GM12878 (cell line): Measurements from ENCODE around the gene KCTD6. TPM values are rescaled to one million over a fixed set of nuclear protein-coding genes. Genes with fewer than 3 reads are reported as not detected.

Source experiments
- ATAC-seq: fragments of 200-7000 bp; cut with Tn5 transposase; 3 replicates; pipeline ENCODE4 v1.9.1; 2020; ENCODE audit warnings: mild to moderate bottlenecking, moderate library complexity
- BruUV-seq: library from RNA; stranded (reverse); fragments of 400-500 nt; replicated peaks from 2 replicates; lab custom pipeline; 2021; lab: Mats Ljungman, UMichigan
- CTCF ChIA-PET: fragments of 300-600 bp; sonication (Branson Sonifier 250); formaldehyde crosslinking; extraction: SDS; loops from one replicate; lab custom pipeline; 2021; ENCODE audit warnings: inconsistent platforms; lab: Yijun Ruan, JAX
- POLR2A ChIA-PET: fragments of 350-600 bp; formaldehyde crosslinking; extraction: SDS; loops from one replicate; lab custom pipeline; 2021; ENCODE audit warnings: inconsistent platforms; lab: Charles Lee
- RAD21 ChIA-PET: fragments of 300-600 bp; sonication (Branson Sonifier 250); formaldehyde crosslinking; loops from one replicate; lab custom pipeline; 2023; ENCODE audit warnings: antibody characterized with exemption; ENCODE audit not compliant: unreplicated experiment; lab: Charles Lee
- SMC1A ChIA-PET: fragments of 300-600 bp; sonication (Branson Sonifier 250); formaldehyde crosslinking; loops from one replicate; lab custom pipeline; 2023; ENCODE audit not compliant: unreplicated experiment, uncharacterized antibody; lab: Charles Lee
- DNase-seq: peaks from one replicate; pipeline ENCODE4 v3.0.0-alpha.2; 2011; ENCODE audit warnings: low read depth, low spot score
- FAIRE-seq: peaks from 3 replicates; lab custom pipeline; 2011; peaks lifted over from hg19 to GRCh38; lab: Jason Lieb, UNC
- H2AFZ ChIP-seq: 2 replicates; pipeline ENCODE4 v1.6.0; 2011; ENCODE audit warnings: low read depth, low read length, control low read depth; ENCODE audit not compliant: control insufficient read depth
- H3K27ac ChIP-seq: 2 replicates; pipeline ENCODE4 v1.5.1; 2011; ENCODE audit warnings: control low read depth; ENCODE audit not compliant: control insufficient read depth, insufficient read depth
- H3K27me3 ChIP-seq, 2 experiments: replicated peaks in 1 of 2; 2 replicates each; pipeline versions ENCODE4 v1.6.0 to v1.6.1; 2011; ENCODE audit warnings: low read length in 1 of 2; ENCODE audit not compliant: control insufficient read depth in 2 of 2, insufficient read depth in 2 of 2
- H3K36me3 ChIP-seq, 2 experiments: 2 replicates each; pipeline ENCODE4 v1.5.1; 2011; ENCODE audit warnings: low read length in 1 of 2; ENCODE audit not compliant: control insufficient read depth in 2 of 2, insufficient read depth in 2 of 2
- H3K4me1 ChIP-seq: 2 replicates; pipeline ENCODE4 v1.6.1; 2011; ENCODE audit warnings: mild to moderate bottlenecking, low read length, moderate library complexity, mixed read lengths; ENCODE audit not compliant: control insufficient read depth, insufficient read depth
- H3K4me2 ChIP-seq: 2 replicates; pipeline ENCODE4 v1.6.0; 2011; ENCODE audit warnings: control low read depth; ENCODE audit not compliant: control insufficient read depth, insufficient read depth
- H3K4me3 ChIP-seq: fragments of 200-600 bp; sonication (generic); 2 replicates; pipeline ENCODE4 v1.5.1; 2016
- H3K79me2 ChIP-seq: 2 replicates; pipeline ENCODE4 v1.6.0; 2011; ENCODE audit warnings: low read length; ENCODE audit not compliant: control insufficient read depth, insufficient read depth
- H3K9ac ChIP-seq: 2 replicates; pipeline ENCODE4 v1.8.0; 2011; ENCODE audit warnings: low read length, control low read depth, mixed read lengths; ENCODE audit not compliant: control insufficient read depth, insufficient read depth
- H3K9me3 ChIP-seq: replicated peaks from 3 replicates; pipeline ENCODE4 v1.5.1; 2011; ENCODE audit warnings: mild to moderate bottlenecking, low read length; ENCODE audit not compliant: control insufficient read depth, insufficient read depth
- H4K20me1 ChIP-seq: 2 replicates; pipeline ENCODE4 v1.6.0; 2011; ENCODE audit not compliant: control insufficient read depth, insufficient read depth
- ATF2 ChIP-seq: IDR thresholded peaks from 2 replicates; pipeline ENCODE4 v1.6.1; 2012; ENCODE audit warnings: low read length, inconsistent platforms
- BACH1 ChIP-seq: fragments of 450-650 bp; IDR thresholded peaks from 2 replicates; pipeline ENCODE4 v1.6.1; 2017; ENCODE audit warnings: mild to moderate bottlenecking, borderline replicate concordance
- CUX1 ChIP-seq: IDR thresholded peaks from 2 replicates; pipeline ENCODE4 v1.6.1; 2012; ENCODE audit warnings: improper control_type of control experiment, low read depth, low read length; ENCODE audit not compliant: insufficient replicate concordance
- ESRRA ChIP-seq: IDR thresholded peaks from 2 replicates; pipeline ENCODE4 v1.6.1; 2012; ENCODE audit warnings: mild to moderate bottlenecking, low read length, improper control_type of control experiment
- HSF1 ChIP-seq: fragments of 150-350 bp; IDR thresholded peaks from 2 replicates; pipeline ENCODE4 v1.6.1; 2014; ENCODE audit warnings: mild to moderate bottlenecking, low read depth, low read length
- IKZF2 ChIP-seq, 2 experiments: fragments of 450-650 bp; IDR thresholded peaks; 2 replicates each; pipeline ENCODE4 v1.6.1; 2017; ENCODE audit warnings: mild to moderate bottlenecking in 2 of 2, moderate library complexity in 2 of 2
- NR2C1 ChIP-seq: fragments of 450-650 bp; IDR thresholded peaks from 2 replicates; pipeline ENCODE4 v1.6.1; 2017; ENCODE audit warnings: antibody characterized with exemption, mild to moderate bottlenecking, moderate library complexity
- POLR2A ChIP-seq: IDR thresholded peaks from 2 replicates; pipeline ENCODE4 v1.6.1; 2011; ENCODE audit warnings: low read depth, mild to moderate bottlenecking, low read length
- RAD51 ChIP-seq: fragments of 450-650 bp; IDR thresholded peaks from 2 replicates; pipeline ENCODE4 v1.6.1; 2016; ENCODE audit warnings: moderate library complexity, mild to moderate bottlenecking, inconsistent platforms
- SP1 ChIP-seq: IDR thresholded peaks from one replicate; pipeline ENCODE4 v1.6.1; 2011; ENCODE audit warnings: low read depth, low read length
- WGBS: methylation state at CpG from one replicate; pipeline ENCODE4 v1.1.6; 2016; ENCODE audit warnings: low lambda C conversion rate; ENCODE audit not compliant: insufficient replicate concordance, insufficient coverage; ENCODE audit errors: missing lambda C conversion rate; 5-methylcytosine and 5-hydroxymethylcytosine counted together
- in situ Hi-C: fragments of 300-500 bp; cut with MboI; formaldehyde crosslinking; loops from 9 replicates; pipeline ENCODE4 v1.14.3; 2018; ENCODE audit warnings: mixed read lengths
- intact Hi-C: fragments of 100-400 bp; cut with micrococcal nuclease; formaldehyde crosslinking; loops from one replicate; pipeline ENCODE4 v1.14.2; 2022; ENCODE audit not compliant: unreplicated experiment
- polyA plus RNA-seq, 11 experiments: library from polyadenylated mRNA; depleted of rRNA in 4 of 11; unstranded in 6 of 11; stranded (reverse) in 5 of 11; fragments of >200 nt; fragmentation: Nextera tagmentation in 4 of 11; fragmentation: Illumina TruSeq in 1 of 11; extraction: Ambion mirVana in 4 of 11; extraction: Trizol in 1 of 11; gene quantifications; 1 replicate in 1 of 11; 2 replicates in 10 of 11; pipeline versions ENCODE4 v1.2.1 to v1.2.3, GENCODE V29; 2011 to 2016; ENCODE audit warnings: inconsistent platforms in 2 of 11, missing spikeins in 2 of 11, low read depth in 1 of 11
- total RNA-seq, 4 experiments: library from RNA; depleted of rRNA in 3 of 4; stranded (reverse); fragments of >200 nt in 3 of 4; fragmentation: Illumina TruSeq in 1 of 4; extraction: Trizol in 1 of 4; gene quantifications; 2 replicates each; pipeline versions ENCODE4 v1.2.1 to v1.2.3, GENCODE V29; 2013 to 2021
- TF ChIP-seq, protein P1 (sequence below): fragments of 450-650 bp; formaldehyde crosslinking; IDR thresholded peaks from 2 replicates; pipeline ENCODE4 v1.4.0; 2020; ENCODE audit warnings: mild to moderate bottlenecking, moderate library complexity

Gene KCTD6
- total and polyA plus RNA-seq, 10 of the 15 experiments (the other 5 are each of a cell fraction or from before 2014, with no cell fraction given) = 5.2 to 10.7 (median 8.7) TPM

- POLR2A ChIA-PET = no interaction called here
- no peaks in the 10 kb centered on the region for H3K79me2 ChIP-seq
- no peak for ATAC-seq
- RAD21 ChIA-PET = no interaction called here
- no peak for DNase-seq
- H4K20me1 ChIP-seq = no peaks in the 10 kb centered on the region
- CTCF ChIA-PET = interaction anchor here (1.0 to 1.6 kb wide), 4 partner anchors 26 to 220 kb away, joined by 3 to 9 read pairs (median 4); partner anchors contain the start of genes HTD2 and RPP14
- FAIRE-seq = no peak
- SMC1A ChIA-PET = interaction anchor here (0.7 to 2.0 kb wide), 5 partner anchors 9 to 353 kb away, joined by 3 to 5 read pairs (median 3); no protein-coding TSS in a partner anchor
- H3K9ac ChIP-seq = no peak overlapping the region
- no peaks in the 10 kb centered on the region for H3K4me1 ChIP-seq
- H2AFZ ChIP-seq = no peak overlapping the region
- H3K36me3 ChIP-seq = no peaks in the 10 kb centered on the region
- intact Hi-C loops (no loop called here), in situ Hi-C loops (no loop called here)
- H3K9me3 ChIP-seq = no peaks in the 10 kb centered on the region
- H3K4me3 ChIP-seq = no peak overlapping the region
- no peaks in the 10 kb centered on the region for H3K27me3 ChIP-seq
- WGBS = 56% methylated on average over 6 of the region's 6 CpGs
- H3K27ac ChIP-seq = no peak overlapping the region
- H3K4me2 ChIP-seq = no peak overlapping the region
- BruUV-seq = no TSS peak
- no peak for TF ChIP-seq BACH1
- no peak for TF ChIP-seq IKZF2 (IDR thresholded peaks at IDR 0.05)
- TF ChIP-seq ESRRA = no peak
- no peak for TF ChIP-seq SP1
- TF ChIP-seq NR2C1 = no peak
- TF ChIP-seq, protein P1, sequence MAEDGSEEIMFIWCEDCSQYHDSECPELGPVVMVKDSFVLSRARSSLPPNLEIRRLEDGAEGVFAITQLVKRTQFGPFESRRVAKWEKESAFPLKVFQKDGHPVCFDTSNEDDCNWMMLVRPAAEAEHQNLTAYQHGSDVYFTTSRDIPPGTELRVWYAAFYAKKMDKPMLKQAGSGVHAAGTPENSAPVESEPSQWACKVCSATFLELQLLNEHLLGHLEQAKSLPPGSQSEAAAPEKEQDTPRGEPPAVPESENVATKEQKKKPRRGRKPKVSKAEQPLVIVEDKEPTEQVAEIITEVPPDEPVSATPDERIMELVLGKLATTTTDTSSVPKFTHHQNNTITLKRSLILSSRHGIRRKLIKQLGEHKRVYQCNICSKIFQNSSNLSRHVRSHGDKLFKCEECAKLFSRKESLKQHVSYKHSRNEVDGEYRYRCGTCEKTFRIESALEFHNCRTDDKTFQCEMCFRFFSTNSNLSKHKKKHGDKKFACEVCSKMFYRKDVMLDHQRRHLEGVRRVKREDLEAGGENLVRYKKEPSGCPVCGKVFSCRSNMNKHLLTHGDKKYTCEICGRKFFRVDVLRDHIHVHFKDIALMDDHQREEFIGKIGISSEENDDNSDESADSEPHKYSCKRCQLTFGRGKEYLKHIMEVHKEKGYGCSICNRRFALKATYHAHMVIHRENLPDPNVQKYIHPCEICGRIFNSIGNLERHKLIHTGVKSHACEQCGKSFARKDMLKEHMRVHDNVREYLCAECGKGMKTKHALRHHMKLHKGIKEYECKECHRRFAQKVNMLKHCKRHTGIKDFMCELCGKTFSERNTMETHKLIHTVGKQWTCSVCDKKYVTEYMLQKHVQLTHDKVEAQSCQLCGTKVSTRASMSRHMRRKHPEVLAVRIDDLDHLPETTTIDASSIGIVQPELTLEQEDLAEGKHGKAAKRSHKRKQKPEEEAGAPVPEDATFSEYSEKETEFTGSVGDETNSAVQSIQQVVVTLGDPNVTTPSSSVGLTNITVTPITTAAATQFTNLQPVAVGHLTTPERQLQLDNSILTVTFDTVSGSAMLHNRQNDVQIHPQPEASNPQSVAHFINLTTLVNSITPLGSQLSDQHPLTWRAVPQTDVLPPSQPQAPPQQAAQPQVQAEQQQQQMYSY (CRISPR knock-in tag) = no peak
- TF ChIP-seq RAD51 = no peak
- no peak for TF ChIP-seq HSF1
- no peak for TF ChIP-seq POLR2A
- TF ChIP-seq CUX1 = no peak
- no peak for TF ChIP-seq ATF2
These were observed 27.9 kb downstream of the KCTD6 start for GRCh38 chr3:58519668-58520402.
